Upper lobe of left lung (tissue), 6 donors: ENCODE data around the gene BTN2A1. TPM values are rescaled to one million over a fixed set of nuclear protein-coding genes. Genes with fewer than 3 reads are reported as not detected.

Experiments used
- ATAC-seq, 2 donors: fragments of 200-7000 bp; cut with Tn5 transposase; one replicate each; pipeline ENCODE4 v1.9.1; 2022; ENCODE audit warnings: mild to moderate bottlenecking in 2 of 2, moderate library complexity in 2 of 2; ENCODE audit not compliant: low FRiP score in 2 of 2
- DNase-seq, 2 donors: peaks; one replicate each; pipeline ENCODE4 v3.0.0-alpha.2; 2019 to 2020
- H3K27ac ChIP-seq, 4 donors: fragments of 200-600 bp; sonication (generic); one replicate each; pipeline ENCODE4 v1.5.1; 2016 to 2019
- H3K27me3 ChIP-seq, 4 donors: fragments of 200-600 bp; sonication (generic); one replicate each; pipeline ENCODE4 v1.5.1; 2017 to 2019
- H3K36me3 ChIP-seq, 4 donors: fragments of 200-600 bp; sonication (generic); one replicate each; pipeline ENCODE4 v1.5.1; 2016 to 2019
- H3K4me1 ChIP-seq, 4 donors: fragments of 200-600 bp; sonication (generic); one replicate each; pipeline ENCODE4 v1.5.1; 2018 to 2019
- H3K4me3 ChIP-seq, 4 donors: fragments of 200-600 bp; sonication (generic); one replicate each; pipeline ENCODE4 v1.5.1; 2017 to 2019; ENCODE audit warnings: mild to moderate bottlenecking in 2 of 4, moderate library complexity in 1 of 4
- H3K9me3 ChIP-seq, 4 donors: fragments of 200-600 bp; sonication (generic); one replicate each; pipeline ENCODE4 v1.5.1; 2018 to 2019
- CTCF ChIP-seq, 6 experiments: fragments of 450-650 bp in 4 of 6; fragments of 200-600 bp in 2 of 6; sonication (generic) in 2 of 6; IDR thresholded peaks; one replicate each; pipeline ENCODE4 v1.5.1; 2016 to 2019; ENCODE audit warnings: antibody characterized with exemption in 6 of 6
- EP300 ChIP-seq, 4 donors: sonication (generic); formaldehyde crosslinking; IDR thresholded peaks; one replicate each; pipeline ENCODE4 v1.5.1; 2017; ENCODE audit warnings: antibody characterized with exemption in 4 of 4, control low read depth in 2 of 4
- POLR2A ChIP-seq, 4 donors: fragments of 450-650 bp; IDR thresholded peaks; one replicate each; pipeline ENCODE4 v1.5.1; 2016 to 2017; ENCODE audit warnings: antibody characterized with exemption in 4 of 4, mild to moderate bottlenecking in 2 of 4
- POLR2AphosphoS5 ChIP-seq, 2 donors: sonication (generic); formaldehyde crosslinking; IDR thresholded peaks; one replicate each; pipeline ENCODE4 v1.5.1; 2017; ENCODE audit warnings: antibody characterized with exemption in 2 of 2
- WGBS, 2 donors: methylation state at CpG; one replicate each; pipeline ENCODE4 v1.1.5; 2017 to 2018; 5-methylcytosine and 5-hydroxymethylcytosine counted together
- total RNA-seq, 6 donors: library from RNA; depleted of rRNA in 4 of 6; stranded (reverse); fragments of >200 nt in 4 of 6; gene quantifications; one replicate each; pipeline versions ENCODE4 v1.1.0 to v1.2.1, GENCODE V29; 2016 to 2021
- donor health status: DM: no; HTN: no; CAD: no; lungs with moderate emphysema.
- donor health status: DM: no; HTN: yes; CAD: no; lungs with severe emphysema.

BTN2A1 gene
- total RNA-seq, 6 donors from 2014 or later: 17.2 to 34.6 (median 21.2) TPM

GRCh38 chr6:26440977-26441358, 16.8 kb upstream of the BTN2A1 start:
- Histone ChIP-seq H3K27me3 (no peaks in the 10 kb centered on the region), H3K4me1 (peaks cover 21 to 29% (median 23%) of the 10 kb centered on the region in 4 donors), H3K36me3 (peaks cover 0 to 8% (median 0%) of the 10 kb centered on the region in 4 donors), H3K4me3 (peak overlapping the region in 3 of 4 donors; percentile 51 to 67 (median 61)), H3K27ac (peak overlapping the region; percentile 75 to 91 (median 90)), H3K9me3 (no peaks in the 10 kb centered on the region)
- ATAC-seq: no peak
- TF ChIP-seq POLR2AphosphoS5 (IDR thresholded peaks at IDR 0.05) (no peak), CTCF (IDR thresholded peaks at IDR 0.05) (no peak), EP300 (IDR thresholded peaks at IDR 0.05) (no peak), POLR2A (IDR thresholded peaks at IDR 0.05) (no peak)
- no peak for DNase-seq
- 3 to 8% methylated on average over 2 of the region's 2 CpGs for WGBS, 2 donors

GRCh38 chr6:26441977-26442376, 15.8 kb upstream of the BTN2A1 start:
- WGBS, 2 donors: 40 to 64% methylated on average over 5 of the region's 5 CpGs
- no peak for DNase-seq
- TF ChIP-seq POLR2A (IDR thresholded peaks at IDR 0.05): no peak
- TF ChIP-seq CTCF (IDR thresholded peaks at IDR 0.05): no peak
- no peak for TF ChIP-seq EP300 (IDR thresholded peaks at IDR 0.05)
- no peak for TF ChIP-seq POLR2AphosphoS5 (IDR thresholded peaks at IDR 0.05)
- Histone ChIP-seq H3K4me1 (peaks cover 21 to 33% (median 30%) of the 10 kb centered on the region in 4 donors), H3K36me3 (peaks cover 0 to 11% (median 0%) of the 10 kb centered on the region in 4 donors), H3K4me3 (peak overlapping the region in 3 of 4 donors; percentile 51 to 67 (median 61)), H3K27me3 (no peaks in the 10 kb centered on the region), H3K27ac (peak overlapping the region in 2 of 4 donors; percentile 75 to 90), H3K9me3 (no peaks in the 10 kb centered on the region)
- ATAC-seq: no peak

- Histone ChIP-seq H3K36me3 (peaks cover 4 to 30% (median 9%) of the 10 kb centered on the region in 4 donors), H3K4me1 (peaks cover 14 to 31% (median 22%) of the 10 kb centered on the region in 4 donors), H3K9me3 (no peaks in the 10 kb centered on the region), H3K4me3 (no peak overlapping the region), H3K27me3 (no peaks in the 10 kb centered on the region), H3K27ac (peak overlapping the region in 3 of 4 donors; percentile 53 to 62 (median 54))
- no peak for DNase-seq
- 67 to 80% methylated on average over 4 to 5 of the region's 5 CpGs for WGBS, 2 donors
- TF ChIP-seq CTCF (IDR thresholded peaks at IDR 0.05) (no peak), POLR2AphosphoS5 (IDR thresholded peaks at IDR 0.05) (no peak), EP300 (IDR thresholded peaks at IDR 0.05) (no peak), POLR2A (IDR thresholded peaks at IDR 0.05) (no peak)
- ATAC-seq: no peak
Observed at GRCh38 chr6:26445934-26446667, 11.7 kb upstream of the BTN2A1 start.

GRCh38 chr6:26447257-26447656, 10.5 kb upstream of the BTN2A1 start:
- Histone ChIP-seq H3K36me3 (peaks cover 4 to 30% (median 11%) of the 10 kb centered on the region in 4 donors), H3K4me3 (no peak overlapping the region), H3K27ac (peak overlapping the region in 1 of 4 donors; percentile 34), H3K27me3 (no peaks in the 10 kb centered on the region), H3K4me1 (peaks cover 8 to 25% (median 13%) of the 10 kb centered on the region in 4 donors), H3K9me3 (no peaks in the 10 kb centered on the region)
- WGBS, 2 donors: 84 to 88% methylated on average over 5 of the region's 5 CpGs
- TF ChIP-seq CTCF (IDR thresholded peaks at IDR 0.05): no peak
- no peak for TF ChIP-seq POLR2AphosphoS5 (IDR thresholded peaks at IDR 0.05)
- TF ChIP-seq POLR2A (IDR thresholded peaks at IDR 0.05): no peak
- TF ChIP-seq EP300 (IDR thresholded peaks at IDR 0.05): no peak
- DNase-seq (no peak), ATAC-seq (no peak)
